KMS-11 (cell line): ENCODE measurements around the gene KRT14.

ENCODE experiments used
- H2AFZ ChIP-seq: fragments of 200-600 bp; sonication (generic); 2 replicates; pipeline ENCODE4 v1.6.1; 2016; ENCODE audit warnings: antibody characterized with exemption, mixed run types, low read depth
- H3K27ac ChIP-seq: fragments of 200-600 bp; sonication (generic); 2 replicates; pipeline ENCODE4 v1.6.1; 2016; ENCODE audit warnings: mild to moderate bottlenecking, mixed run types
- H3K27me3 ChIP-seq: fragments of 200-600 bp; sonication (generic); 2 replicates; pipeline ENCODE4 v1.6.1; 2017; ENCODE audit warnings: mild to moderate bottlenecking, low read depth, mixed run types, moderate library complexity; ENCODE audit not compliant: insufficient read depth
- H3K36me3 ChIP-seq: fragments of 200-600 bp; sonication (generic); 2 replicates; pipeline ENCODE4 v1.6.1; 2017; ENCODE audit warnings: mild to moderate bottlenecking, mixed run types; ENCODE audit not compliant: insufficient read depth
- H3K4me1 ChIP-seq: fragments of 200-600 bp; sonication (generic); 2 replicates; pipeline ENCODE4 v1.6.1; 2016; ENCODE audit warnings: mild to moderate bottlenecking, low read depth, mixed run types; ENCODE audit not compliant: poor library complexity, severe bottlenecking
- H3K4me2 ChIP-seq: fragments of 200-600 bp; sonication (generic); 2 replicates; pipeline ENCODE4 v1.7.0; 2016; ENCODE audit warnings: mild to moderate bottlenecking, mixed run types
- H3K4me3 ChIP-seq: fragments of 200-600 bp; sonication (generic); IDR thresholded peaks from 2 replicates; pipeline ENCODE4 v1.6.1; 2017; ENCODE audit warnings: low read depth, low read length, mixed read lengths; ENCODE audit not compliant: insufficient read depth
- H3K79me2 ChIP-seq: fragments of 200-600 bp; sonication (generic); 2 replicates; pipeline ENCODE4 v1.6.1; 2016; ENCODE audit warnings: low read depth, mixed run types; ENCODE audit not compliant: insufficient read depth
- H3K9ac ChIP-seq: fragments of 200-600 bp; sonication (generic); 2 replicates; pipeline ENCODE4 v1.6.1; 2016; ENCODE audit warnings: mild to moderate bottlenecking, mixed run types
- H4K20me1 ChIP-seq: fragments of 200-600 bp; sonication (generic); 2 replicates; pipeline ENCODE4 v1.6.1; 2016; ENCODE audit warnings: mild to moderate bottlenecking, mixed run types; ENCODE audit not compliant: insufficient read depth
- CTCF ChIP-seq: fragments of 200-600 bp; sonication (generic); conservative IDR thresholded peaks from 2 replicates; pipeline ENCODE4 v1.6.1; 2017; ENCODE audit warnings: low read depth, mild to moderate bottlenecking, antibody characterized with exemption, low read length, moderate library complexity, mixed read lengths

The KRT14 gene

GRCh38 chr17:41553987-41554680, 32.6 kb downstream of the KRT14 start:
- Histone ChIP-seq H3K27ac (no peak overlapping the region), H3K4me3 (no peak overlapping the region), H3K4me2 (no peak overlapping the region)

GRCh38 chr17:41553176-41553575, 33.5 kb downstream of the KRT14 start:
- no peak overlapping the region for H2AFZ ChIP-seq
- no peak overlapping the region for H3K4me2 ChIP-seq
- H3K27ac ChIP-seq = no peak overlapping the region
- TF ChIP-seq CTCF = no peak
- H3K9ac ChIP-seq = no peak overlapping the region
- H3K36me3 ChIP-seq = no peaks in the 10 kb centered on the region
- peaks cover 14% of the 10 kb centered on the region; the same call in 1 of the 2 replicates for H3K27me3 ChIP-seq
- H3K79me2 ChIP-seq = no peaks in the 10 kb centered on the region
- H4K20me1 ChIP-seq = no peaks in the 10 kb centered on the region
- no peak overlapping the region for H3K4me3 ChIP-seq
- H3K4me1 ChIP-seq = peaks cover 12% of the 10 kb centered on the region

More at GRCh38 chr17:41553987-41554680, 32.6 kb downstream of the KRT14 start:
- H2AFZ ChIP-seq = no peak overlapping the region
- no peaks in the 10 kb centered on the region for H3K36me3 ChIP-seq
- H3K9ac ChIP-seq = no peak overlapping the region
- H4K20me1 ChIP-seq = no peaks in the 10 kb centered on the region
- H3K79me2 ChIP-seq = no peaks in the 10 kb centered on the region
- TF ChIP-seq CTCF = no peak
- peaks cover 5% of the 10 kb centered on the region for H3K4me1 ChIP-seq
- peaks cover 14% of the 10 kb centered on the region; the same call in 1 of the 2 replicates for H3K27me3 ChIP-seq

- Histone ChIP-seq H3K4me1 (peaks cover 12% of the 10 kb centered on the region), H3K27ac (no peak overlapping the region), H3K4me3 (no peak overlapping the region), H3K79me2 (no peaks in the 10 kb centered on the region), H3K27me3 (peaks cover 14% of the 10 kb centered on the region; the same call in 1 of the 2 replicates), H3K9ac (no peak overlapping the region), H3K4me2 (no peak overlapping the region), H4K20me1 (no peaks in the 10 kb centered on the region), H3K36me3 (no peaks in the 10 kb centered on the region), H2AFZ (no peak overlapping the region)
- no peak for TF ChIP-seq CTCF
Measured at GRCh38 chr17:41552455-41552854, 34.2 kb downstream of the KRT14 start.

- no peak for TF ChIP-seq CTCF
- Histone ChIP-seq H4K20me1 (no peaks in the 10 kb centered on the region), H3K36me3 (no peaks in the 10 kb centered on the region), H3K27ac (no peak overlapping the region), H3K9ac (no peak overlapping the region), H3K79me2 (no peaks in the 10 kb centered on the region), H3K27me3 (peaks cover 9% of the 10 kb centered on the region; the same call in 1 of the 2 replicates), H2AFZ (no peak overlapping the region), H3K4me1 (peaks cover 12% of the 10 kb centered on the region), H3K4me2 (no peak overlapping the region), H3K4me3 (no peak overlapping the region)
Measured at GRCh38 chr17:41551365-41551764, 35.3 kb downstream of the KRT14 start.
